Activated naive CD8-positive, alpha-beta T cell treated with anti-CD3 and anti-CD28 coated beads, Interleukin-2, amount 10 ng/mL, durations not matched to agents 7 days and 5 days (primary cell): ENCODE data around the gene COL18A1. TPM values are rescaled to one million over a fixed set of nuclear protein-coding genes. Genes with fewer than 3 reads are reported as not detected.
A peak's percentile ranks its signal among the peaks of the same experiment; 100 is the strongest.

Source experiments
- ATAC-seq: fragments of 150-1000 bp; cut with Tn5 transposase; one replicate; pipeline ENCODE4 v1.10.0; 2021; ENCODE audit warnings: low read depth, moderate library complexity
- POLR2A ChIA-PET: fragments of 350-600 bp; sonication (Branson Sonifier 250); formaldehyde crosslinking; loops from one replicate; lab custom pipeline; 2021; ENCODE audit warnings: antibody characterized with exemption; lab: Charles Lee
- DNase-seq: peaks from one replicate; pipeline ENCODE4 v3.0.0; 2021
- H3K27ac Mint-ChIP-seq: one replicate; pipeline ENCODE4 v1.8.0; 2022; ENCODE audit warnings: mild to moderate bottlenecking, mixed read lengths
- H3K27me3 Mint-ChIP-seq: one replicate; pipeline ENCODE4 v1.8.0; 2022; ENCODE audit warnings: mild to moderate bottlenecking, moderate library complexity, mixed read lengths
- H3K36me3 Mint-ChIP-seq: one replicate; pipeline ENCODE4 v1.8.0; 2021; ENCODE audit warnings: mild to moderate bottlenecking, mixed read lengths
- H3K4me1 Mint-ChIP-seq: one replicate; pipeline ENCODE4 v1.8.0; 2021; ENCODE audit warnings: mixed read lengths
- H3K4me3 Mint-ChIP-seq: one replicate; pipeline ENCODE4 v1.8.0; 2022; ENCODE audit warnings: mild to moderate bottlenecking, moderate library complexity, mixed read lengths
- H3K9me3 Mint-ChIP-seq: one replicate; pipeline ENCODE4 v1.8.0; 2021; ENCODE audit warnings: mixed read lengths
- total RNA-seq, 2 experiments: library from RNA; stranded (reverse); gene quantifications; one replicate each; pipeline ENCODE4 v1.2.3, GENCODE V29; 2021

Gene COL18A1
- total RNA-seq, 2 experiments from 2014 or later, result 12.5 to 12.8 TPM

GRCh38 chr21:45413922-45414321, 9.0 kb downstream of the COL18A1 start:
- DNase-seq (no peak), ATAC-seq (no peak)
- Mint-ChIP-seq H3K4me1 (no peaks in the 10 kb centered on the region), H3K9me3 (no peaks in the 10 kb centered on the region), H3K27me3 (no peaks in the 10 kb centered on the region), H3K36me3 (no peaks in the 10 kb centered on the region), H3K27ac (no peak overlapping the region), H3K4me3 (no peak overlapping the region)
- POLR2A ChIA-PET, result no interaction called here

DNA sequence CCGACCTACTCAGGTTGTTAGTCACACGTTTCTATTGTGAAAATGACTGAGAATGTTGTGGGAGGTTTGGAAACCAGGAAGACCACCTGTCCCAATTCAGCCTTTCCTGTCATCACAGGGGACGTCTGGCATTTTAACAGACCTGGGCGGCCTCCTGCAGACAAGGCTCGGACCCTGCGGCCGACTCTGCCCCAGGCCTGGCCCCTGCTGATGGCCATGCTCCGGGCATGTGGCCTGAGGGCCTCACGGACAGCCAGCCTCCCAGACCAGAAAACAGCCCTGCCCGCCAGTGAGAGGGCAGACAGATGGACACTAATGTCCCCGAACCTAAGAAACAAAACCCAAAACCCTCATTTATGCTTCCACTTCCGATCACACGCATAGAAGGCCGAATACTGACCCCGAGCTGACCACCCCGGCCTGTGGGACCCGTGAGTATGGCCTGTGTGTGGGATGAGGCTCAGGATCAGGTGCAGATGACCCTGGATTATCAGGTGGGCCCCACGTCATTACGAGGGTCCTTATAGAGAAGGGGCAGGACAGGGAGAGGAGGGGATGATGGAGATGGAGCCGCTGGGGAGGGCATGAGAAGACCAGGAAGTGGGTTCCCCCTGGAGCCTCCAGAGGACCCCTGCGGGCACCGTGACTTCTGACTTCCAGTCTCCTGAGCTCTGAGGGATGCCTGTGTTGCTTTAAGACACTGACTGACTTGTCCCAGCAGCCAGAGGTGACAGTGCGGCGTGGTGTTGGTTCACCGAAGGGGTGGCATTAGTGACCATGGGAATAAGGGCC, 9.6 kb downstream of the COL18A1 start:
- ATAC-seq (no peak), DNase-seq (no peak)
- no peak overlapping the region for H3K27ac Mint-ChIP-seq
- no peaks in the 10 kb centered on the region for H3K36me3 Mint-ChIP-seq
- POLR2A ChIA-PET, result no interaction called here
- H3K9me3 Mint-ChIP-seq, result no peaks in the 10 kb centered on the region
- no peak overlapping the region for H3K4me3 Mint-ChIP-seq
- H3K4me1 Mint-ChIP-seq, result no peaks in the 10 kb centered on the region
- no peaks in the 10 kb centered on the region for H3K27me3 Mint-ChIP-seq

- H3K36me3 Mint-ChIP-seq, result no peaks in the 10 kb centered on the region
- no peak for ATAC-seq
- H3K9me3 Mint-ChIP-seq, result no peaks in the 10 kb centered on the region
- no peaks in the 10 kb centered on the region for H3K27me3 Mint-ChIP-seq
- no peak for DNase-seq
- POLR2A ChIA-PET, result no interaction called here
- no peaks in the 10 kb centered on the region for H3K4me1 Mint-ChIP-seq
- no peak overlapping the region for H3K27ac Mint-ChIP-seq
- H3K4me3 Mint-ChIP-seq, result no peak overlapping the region
Observed at GRCh38 chr21:45415188-45415942, 10.4 kb downstream of the COL18A1 start.

DNA sequence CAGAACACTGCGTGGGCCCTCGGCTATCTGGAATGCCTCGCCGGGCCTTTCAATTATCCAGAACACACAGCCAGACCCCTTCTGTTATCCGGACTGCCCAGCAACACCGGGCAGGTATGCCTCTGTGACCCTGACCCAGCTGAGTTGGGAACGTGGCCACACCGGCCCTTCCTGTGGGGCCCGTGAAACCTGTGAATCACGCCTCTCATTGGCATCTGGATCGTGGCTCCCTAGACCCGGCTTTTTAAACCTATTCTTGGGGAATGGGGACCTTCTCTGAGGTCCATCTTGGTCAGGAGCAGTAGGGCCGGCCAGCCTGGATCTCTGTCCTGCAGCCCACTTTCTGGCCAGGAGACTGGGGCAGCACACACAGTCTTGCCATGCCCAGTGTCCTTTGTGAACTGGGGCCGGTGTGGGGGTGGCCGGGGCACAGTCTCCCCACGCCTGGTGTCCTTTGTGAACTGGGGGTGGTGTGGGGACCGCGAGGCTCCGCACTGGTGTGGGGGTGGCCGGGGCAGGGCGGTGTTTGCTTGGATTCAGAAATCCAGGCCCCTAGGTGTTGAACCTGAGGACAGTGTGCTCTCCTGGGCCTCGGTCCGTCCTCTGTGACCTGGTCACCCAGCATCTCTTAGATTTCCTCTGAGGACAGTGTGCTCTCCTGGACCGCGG, 11.1 kb downstream of the COL18A1 start:
- POLR2A ChIA-PET, result no interaction called here
- H3K4me1 Mint-ChIP-seq, result no peaks in the 10 kb centered on the region
- ATAC-seq, result no peak
- DNase-seq, result no peak
- no peaks in the 10 kb centered on the region for H3K27me3 Mint-ChIP-seq
- no peak overlapping the region for H3K27ac Mint-ChIP-seq
- H3K4me3 Mint-ChIP-seq, result no peak overlapping the region
- no peaks in the 10 kb centered on the region for H3K36me3 Mint-ChIP-seq
- H3K9me3 Mint-ChIP-seq, result no peaks in the 10 kb centered on the region

GRCh38 chr21:45416620-45417019, 11.7 kb downstream of the COL18A1 start:
- Mint-ChIP-seq H3K9me3 (no peaks in the 10 kb centered on the region), H3K27me3 (no peaks in the 10 kb centered on the region), H3K4me3 (no peak overlapping the region), H3K27ac (no peak overlapping the region), H3K36me3 (no peaks in the 10 kb centered on the region), H3K4me1 (no peaks in the 10 kb centered on the region)
- ATAC-seq, result no peak
- POLR2A ChIA-PET, result no interaction called here
- no peak for DNase-seq

DNA sequence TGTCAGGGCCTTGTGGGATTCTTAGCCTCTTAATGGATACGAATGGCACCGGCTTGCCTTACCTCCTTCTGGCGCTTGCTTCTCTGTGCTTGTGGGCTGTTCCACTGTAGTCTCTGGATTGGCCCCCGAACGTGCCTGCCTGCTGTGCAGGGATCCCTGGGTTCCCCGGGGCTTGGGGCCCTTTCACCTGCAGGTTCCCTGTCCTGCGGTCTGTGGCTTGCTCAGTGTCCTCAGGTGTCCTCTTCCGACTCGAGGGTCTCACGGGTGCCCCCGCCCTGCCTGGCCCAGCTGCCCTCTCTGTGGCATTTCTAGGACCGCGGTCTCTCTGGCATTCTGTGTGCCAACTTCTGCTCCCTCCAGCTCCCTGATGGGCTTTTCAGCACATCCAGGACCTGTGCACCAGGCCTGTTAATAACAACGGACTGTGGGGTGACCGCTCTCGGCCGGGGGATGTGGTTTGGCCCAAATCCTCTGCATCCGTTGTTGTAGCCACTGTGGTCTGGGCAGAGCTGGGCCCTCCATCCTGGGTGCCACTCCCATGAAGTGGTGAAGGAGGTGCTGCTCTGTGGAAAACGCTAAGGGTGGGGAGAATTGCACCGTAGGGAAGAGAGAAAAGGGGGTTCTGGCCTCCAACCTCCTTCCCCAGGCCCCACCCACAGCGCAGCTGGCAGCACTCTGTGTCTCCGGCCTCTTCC, 12.4 kb downstream of the COL18A1 start:
- no peaks in the 10 kb centered on the region for H3K36me3 Mint-ChIP-seq
- H3K27ac Mint-ChIP-seq, result no peak overlapping the region
- POLR2A ChIA-PET, result no interaction called here
- DNase-seq, result no peak
- H3K4me3 Mint-ChIP-seq, result no peak overlapping the region
- no peaks in the 10 kb centered on the region for H3K4me1 Mint-ChIP-seq
- no peaks in the 10 kb centered on the region for H3K9me3 Mint-ChIP-seq
- H3K27me3 Mint-ChIP-seq, result no peaks in the 10 kb centered on the region
- no peak for ATAC-seq

GRCh38 chr21:45417951-45418300, 13.0 kb downstream of the COL18A1 start:
- DNase-seq, result no peak
- POLR2A ChIA-PET, result no interaction called here
- no peak overlapping the region for H3K27ac Mint-ChIP-seq
- H3K36me3 Mint-ChIP-seq, result no peaks in the 10 kb centered on the region
- no peak for ATAC-seq
- no peaks in the 10 kb centered on the region for H3K27me3 Mint-ChIP-seq
- H3K4me3 Mint-ChIP-seq, result no peak overlapping the region
- no peaks in the 10 kb centered on the region for H3K9me3 Mint-ChIP-seq
- no peaks in the 10 kb centered on the region for H3K4me1 Mint-ChIP-seq

DNA sequence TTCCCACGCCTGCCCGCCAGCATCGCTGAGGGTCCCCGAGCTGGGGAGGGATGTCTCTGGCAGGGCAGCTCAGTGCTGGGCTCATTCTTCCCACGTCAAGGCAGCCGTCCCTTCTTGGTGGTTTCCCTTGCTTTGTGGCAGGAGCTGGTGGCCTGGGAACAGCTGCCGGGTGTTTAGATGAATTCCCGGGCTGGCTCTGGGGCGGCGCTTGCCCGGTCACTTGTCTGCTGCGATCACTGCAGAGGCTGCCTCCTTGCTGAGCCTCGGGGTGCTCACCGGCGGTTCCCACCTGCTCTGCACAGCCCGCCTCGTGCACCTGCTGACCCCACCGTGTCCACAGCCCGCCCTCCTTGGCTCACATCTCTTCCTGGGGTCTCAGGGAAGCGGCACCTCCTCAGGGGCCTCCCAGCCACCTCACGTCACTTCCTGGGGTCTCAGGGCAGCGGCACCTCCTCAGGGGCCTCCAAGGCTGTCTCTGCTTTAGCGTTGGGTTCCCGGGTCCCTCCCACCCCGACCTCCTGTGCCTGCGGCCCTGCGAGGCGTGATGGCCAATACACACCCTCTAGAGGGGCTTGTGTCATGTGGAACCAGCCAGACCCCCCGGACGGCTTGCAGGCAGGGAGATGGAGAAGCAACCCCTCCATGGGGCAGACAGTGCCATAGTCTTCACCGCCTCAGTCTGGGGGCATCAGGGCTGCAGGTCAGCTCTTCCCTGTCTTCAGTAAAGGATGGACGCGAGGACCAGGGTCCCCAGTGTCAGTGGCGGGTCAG, 13.5 kb downstream of the COL18A1 start:
- Mint-ChIP-seq H3K9me3 (no peaks in the 10 kb centered on the region), H3K4me3 (no peak overlapping the region), H3K36me3 (no peaks in the 10 kb centered on the region), H3K4me1 (no peaks in the 10 kb centered on the region), H3K27ac (no peak overlapping the region), H3K27me3 (no peaks in the 10 kb centered on the region)
- POLR2A ChIA-PET, result no interaction called here
- ATAC-seq (no peak), DNase-seq (no peak)

DNA sequence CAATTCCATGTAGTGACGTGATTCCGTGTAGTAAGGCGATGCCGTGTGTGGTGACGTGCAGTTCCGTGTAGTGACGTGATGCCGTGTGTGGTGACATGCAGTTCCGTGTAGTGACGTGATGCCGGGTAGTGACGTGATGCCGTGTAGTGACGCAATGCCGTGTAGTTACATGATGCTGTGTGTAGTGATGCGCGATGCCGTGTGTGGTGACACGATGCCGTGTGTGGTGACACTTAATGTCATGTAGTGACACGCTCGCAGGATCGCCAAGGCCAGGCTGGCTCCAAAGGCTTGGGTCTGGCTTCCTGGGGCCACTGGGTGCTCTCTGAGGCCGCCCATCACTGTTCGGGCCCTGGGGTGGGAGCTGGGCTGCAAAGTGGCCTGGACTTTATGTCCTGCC, 14.2 kb downstream of the COL18A1 start:
- Mint-ChIP-seq H3K36me3 (no peaks in the 10 kb centered on the region), H3K27ac (peak overlapping the region; percentile 6), H3K27me3 (no peaks in the 10 kb centered on the region), H3K4me3 (no peak overlapping the region), H3K4me1 (no peaks in the 10 kb centered on the region), H3K9me3 (no peaks in the 10 kb centered on the region)
- ATAC-seq, result no peak
- POLR2A ChIA-PET, result no interaction called here
- no peak for DNase-seq

DNA sequence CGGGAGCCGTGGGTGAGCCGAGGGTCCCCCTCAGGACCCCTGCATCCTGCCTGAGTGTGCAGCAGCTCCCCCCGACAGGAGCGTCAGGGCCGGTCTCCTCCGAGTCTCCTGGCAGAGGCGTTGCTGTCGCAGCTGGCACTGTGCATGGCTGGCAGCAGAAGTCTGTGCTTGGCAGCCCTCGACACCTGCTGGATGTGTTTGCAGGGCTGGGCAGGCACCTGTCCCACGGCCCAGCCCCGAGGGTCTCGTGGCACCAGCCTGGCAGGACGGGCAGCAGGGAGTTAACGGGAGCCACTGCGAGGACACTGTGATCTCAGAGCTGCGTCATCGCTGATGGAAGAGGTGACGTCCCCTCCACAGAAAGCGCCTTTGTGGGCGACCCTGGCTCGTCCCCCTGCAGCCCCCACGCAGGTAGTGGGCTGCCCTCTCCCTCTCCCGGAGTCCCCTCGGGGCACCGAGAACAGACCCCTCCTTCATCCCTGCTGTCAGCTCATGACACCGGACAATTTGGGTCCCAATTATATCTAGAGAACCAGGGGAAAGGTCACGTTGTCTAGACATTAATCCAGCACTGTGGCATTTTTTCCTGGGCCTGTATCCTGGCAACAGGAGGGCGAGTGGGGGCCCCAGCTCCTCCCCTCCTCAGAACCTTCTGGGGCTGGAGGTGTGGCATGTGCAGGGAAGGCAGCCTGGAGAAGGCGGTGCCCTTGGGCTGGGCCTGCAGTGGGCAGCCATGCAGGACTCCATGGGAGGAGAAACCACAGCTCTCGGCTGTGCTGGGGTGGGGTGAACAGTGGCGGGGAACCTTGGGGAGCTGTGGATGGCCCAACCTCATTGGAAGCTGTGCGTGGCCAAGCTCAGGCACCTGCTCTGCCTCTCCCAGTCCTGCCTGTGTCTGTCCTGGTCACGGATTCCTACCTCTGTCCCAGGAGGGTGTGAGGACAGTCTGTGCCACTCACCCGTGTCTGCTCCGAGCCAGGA, 15.4 kb downstream of the COL18A1 start:
- Mint-ChIP-seq H3K4me1 (no peaks in the 10 kb centered on the region), H3K4me3 (no peak overlapping the region), H3K9me3 (no peaks in the 10 kb centered on the region), H3K27me3 (no peaks in the 10 kb centered on the region), H3K36me3 (no peaks in the 10 kb centered on the region), H3K27ac (no peak overlapping the region)
- no peak for DNase-seq
- no peak for ATAC-seq
- POLR2A ChIA-PET, result no interaction called here

- no peak for DNase-seq
- ATAC-seq, result no peak
- Mint-ChIP-seq H3K4me3 (no peak overlapping the region), H3K27ac (no peak overlapping the region), H3K27me3 (no peaks in the 10 kb centered on the region), H3K4me1 (no peaks in the 10 kb centered on the region), H3K9me3 (no peaks in the 10 kb centered on the region), H3K36me3 (no peaks in the 10 kb centered on the region)
- POLR2A ChIA-PET, result no interaction called here
Observed at GRCh38 chr21:45421071-45421845, 16.3 kb downstream of the COL18A1 start.
